HL-60/S4 treated with phorbol 12-myristate 13-acetate at 8.2 ng/mL for 4 days and 3 days (cell line): ENCODE measurements around the gene IARS2.
"Not testable (repeated sequence)": the region's sequence is repeated elsewhere in the genome, so short reads cannot be mapped to it uniquely, and the experiment has no call there.

ENCODE experiments used
- in situ Hi-C: fragments of 300-500 bp; cut with MboI; formaldehyde crosslinking; loops from 2 replicates; pipeline ENCODE4 v1.15.0; 2022; ENCODE audit warnings: low sequenced_read_pairs

IARS2 gene

GRCh38 chr1:220112600-220112999, 18.7 kb downstream of the IARS2 start:
- in situ Hi-C loops = not testable (repeated sequence)

- in situ Hi-C loops = no loop called here
Observed at GRCh38 chr1:220113136-220113695, 19.3 kb downstream of the IARS2 start.

- in situ Hi-C loops = no loop called here
Observed at GRCh38 chr1:220119043-220119512, 25.1 kb downstream of the IARS2 start.

- in situ Hi-C loops = no loop called here
Observed at GRCh38 chr1:220121791-220122530, 28.0 kb downstream of the IARS2 start.

GRCh38 chr1:220123066-220123465, 29.1 kb downstream of the IARS2 start:
- in situ Hi-C loops = no loop called here

GRCh38 chr1:220123889-220124288, 30.0 kb downstream of the IARS2 start:
- in situ Hi-C loops = no loop called here

- in situ Hi-C loops = no loop called here
Observed at GRCh38 chr1:220124542-220124941, 30.6 kb downstream of the IARS2 start.

GRCh38 chr1:220127076-220127475, 33.1 kb downstream of the IARS2 start:
- in situ Hi-C loops = no loop called here

GRCh38 chr1:220129479-220130210, 35.7 kb downstream of the IARS2 start:
- in situ Hi-C loops = no loop called here

GRCh38 chr1:220135755-220136154, 41.8 kb downstream of the IARS2 start:
- in situ Hi-C loops = no loop called here

GRCh38 chr1:220137019-220137786, 43.3 kb downstream of the IARS2 start:
- in situ Hi-C loops = no loop called here

GRCh38 chr1:220139966-220140365, 46.0 kb downstream of the IARS2 start:
- in situ Hi-C loops = no loop called here

- in situ Hi-C loops = no loop called here
Observed at GRCh38 chr1:220144051-220144450, 50.1 kb downstream of the IARS2 start.

GRCh38 chr1:220149742-220150141, 55.8 kb downstream of the IARS2 start:
- in situ Hi-C loops = no loop called here

GRCh38 chr1:220151454-220151853, 57.5 kb downstream of the IARS2 start:
- in situ Hi-C loops = no loop called here

GRCh38 chr1:220153147-220153546, 59.2 kb downstream of the IARS2 start:
- in situ Hi-C loops = no loop called here

- in situ Hi-C loops = no loop called here
Observed at GRCh38 chr1:220156620-220157146, 62.8 kb downstream of the IARS2 start.

GRCh38 chr1:220157738-220158137, 63.8 kb downstream of the IARS2 start:
- in situ Hi-C loops = no loop called here

GRCh38 chr1:220158530-220158929, 64.6 kb downstream of the IARS2 start:
- in situ Hi-C loops = not testable (repeated sequence)

GRCh38 chr1:220159041-220159440, 65.1 kb downstream of the IARS2 start:
- in situ Hi-C loops = no loop called here

- in situ Hi-C loops = no loop called here
Observed at GRCh38 chr1:220160027-220160426, 66.1 kb downstream of the IARS2 start.
